Measurements from ENCODE around the gene CFAP410.

The CFAP410 gene

GRCh38 chr21:44331650-44332307, 7.4 kb downstream of the CFAP410 start:
- DNase-seq (ENCODE audit: low read depth in 1 of 2, low spot score in 1 of 2) = no peak

- DNase-seq (ENCODE audit: low read depth in 1 of 2, low spot score in 1 of 2) = no peak
Observed at GRCh38 chr21:44331209-44331608, 8.0 kb downstream of the CFAP410 start.

- DNase-seq (ENCODE audit: low read depth in 1 of 2, low spot score in 1 of 2) = no peak
Observed at GRCh38 chr21:44330698-44331097, 8.5 kb downstream of the CFAP410 start.

- DNase-seq (ENCODE audit: low read depth in 1 of 2, low spot score in 1 of 2) = no peak
Observed at GRCh38 chr21:44329971-44330681, 9.1 kb downstream of the CFAP410 start.

GRCh38 chr21:44329086-44329889, 9.9 kb downstream of the CFAP410 start:
- no peak for DNase-seq (ENCODE audit: low read depth in 1 of 2, low spot score in 1 of 2)

GRCh38 chr21:44328242-44328895, 10.8 kb downstream of the CFAP410 start:
- no peak for DNase-seq (ENCODE audit: low read depth in 1 of 2, low spot score in 1 of 2)

- DNase-seq (ENCODE audit: low read depth in 1 of 2, low spot score in 1 of 2) = no peak
Observed at GRCh38 chr21:44327603-44327974, 11.6 kb downstream of the CFAP410 start.

GRCh38 chr21:44326716-44327602, 12.2 kb downstream of the CFAP410 start:
- no peak for DNase-seq (ENCODE audit: low read depth in 1 of 2, low spot score in 1 of 2)

- no peak for DNase-seq (ENCODE audit: low read depth in 1 of 2, low spot score in 1 of 2)
Observed at GRCh38 chr21:44326272-44326647, 12.9 kb downstream of the CFAP410 start.

- no peak for DNase-seq (ENCODE audit: low read depth in 1 of 2, low spot score in 1 of 2)
Observed at GRCh38 chr21:44325386-44326271, 13.6 kb downstream of the CFAP410 start.

GRCh38 chr21:44324854-44325107, 14.4 kb downstream of the CFAP410 start:
- no peak for DNase-seq (ENCODE audit: low read depth in 1 of 2, low spot score in 1 of 2)

GRCh38 chr21:44324106-44324853, 14.9 kb downstream of the CFAP410 start:
- DNase-seq (ENCODE audit: low read depth in 1 of 2, low spot score in 1 of 2) = no peak

GRCh38 chr21:44323591-44323990, 15.6 kb downstream of the CFAP410 start:
- no peak for DNase-seq (ENCODE audit: low read depth in 1 of 2, low spot score in 1 of 2)

GRCh38 chr21:44322621-44323325, 16.4 kb downstream of the CFAP410 start:
- DNase-seq (ENCODE audit: low read depth in 1 of 2, low spot score in 1 of 2) = no peak

GRCh38 chr21:44321846-44322450, 17.2 kb downstream of the CFAP410 start:
- no peak for DNase-seq (ENCODE audit: low read depth in 1 of 2, low spot score in 1 of 2)

- no peak for DNase-seq (ENCODE audit: low read depth in 1 of 2, low spot score in 1 of 2)
Observed at GRCh38 chr21:44320847-44321246, 18.3 kb downstream of the CFAP410 start.

- DNase-seq (ENCODE audit: low read depth in 1 of 2, low spot score in 1 of 2) = no peak
Observed at GRCh38 chr21:44319407-44320065, 19.7 kb downstream of the CFAP410 start.

All from stimulated activated CD4-positive, alpha-beta T cell treated with anti-CD3 and anti-CD28 coated beads, Interleukin-15, amount 100 ng/mL, for 1 hour (primary cell).